Natural killer cell (primary cell): Measurements from ENCODE around the gene KAT5. TPM values are rescaled to one million over a fixed set of nuclear protein-coding genes. Genes with fewer than 3 reads are reported as not detected.

Experiments used
- total RNA-seq, 4 donors: library from RNA; stranded (reverse); fragments of 120-200 nt in 1 of 4; gene quantifications; one replicate each; pipeline versions ENCODE4 v1.2.3 to v1.2.4, GENCODE V29; 2013 to 2022

Gene KAT5
- total RNA-seq, 3 donors from 2014 or later (not counting 1 experiment from before 2014, with no cell fraction given), result 140 to 155 (median 146) TPM

Other genes starting within 250 kb of the KAT5 start
- over 10,000 TPM; 32,911 to 36,726 (median 33,502) TPM for gene MALAT1, start 213.2 kb upstream of the KAT5 start, total RNA-seq
- gene SCYL1, start 187.2 kb upstream of the KAT5 start, total RNA-seq, result 10 to 100 TPM; 61.7 to 79.9 (median 71.3) TPM
- gene LTBP3, start 153.9 kb upstream of the KAT5 start, total RNA-seq, result 100 to 1,000 TPM; 121 to 155 (median 140) TPM
- gene ZNRD2, start 141.8 kb upstream of the KAT5 start, total RNA-seq, result 10 to 100 TPM; 40.9 to 64.1 (median 60.0) TPM
- gene FAM89B, start 139.7 kb upstream of the KAT5 start, total RNA-seq, result 10 to 100 TPM; 41.4 to 52.4 (median 44.6) TPM
- 100 to 1,000 TPM; 129 to 137 (median 135) TPM for gene EHBP1L1, start 136.2 kb upstream of the KAT5 start, total RNA-seq
- 10 to 100 TPM in 1 of 3 donors, 1 to 10 TPM in 2; 6.3 to 11.2 (median 7.1) TPM for gene KCNK7, start 116.5 kb upstream of the KAT5 start, total RNA-seq
- gene MAP3K11, start 98.0 kb upstream of the KAT5 start, total RNA-seq, result 10 to 100 TPM; 85.3 to 94.5 (median 94.0) TPM
- gene PCNX3, start 96.5 kb upstream of the KAT5 start, total RNA-seq, result 100 to 1,000 TPM; 101 to 105 (median 102) TPM
- 100 to 1,000 TPM; 520 to 776 (median 743) TPM for gene SIPA1, start 74.2 kb upstream of the KAT5 start, total RNA-seq
- gene RELA, start 49.3 kb upstream of the KAT5 start, total RNA-seq, result 100 to 1,000 TPM; 319 to 380 (median 338) TPM
- gene RNASEH2C, start 8.5 kb downstream of the KAT5 start, total RNA-seq, result 10 to 100 TPM; 34.6 to 45.6 (median 38.5) TPM
- gene AP5B1, start 68.7 kb downstream of the KAT5 start, total RNA-seq, result 10 to 100 TPM; 13.9 to 22.5 (median 21.3) TPM
- under 1 TPM in 2 of 3 donors, not detected in 1; 0.11 to 0.12 TPM for gene OVOL1, start 74.8 kb downstream of the KAT5 start, total RNA-seq
- 1 to 10 TPM in 1 of 3 donors, under 1 TPM in 2; 0.31 to 2.0 (median 0.54) TPM for gene SNX32, start 121.7 kb downstream of the KAT5 start, total RNA-seq
- 1,000 to 10,000 TPM; 1,035 to 1,220 (median 1,095) TPM for gene CFL1, start 145.9 kb downstream of the KAT5 start, total RNA-seq
- gene MUS81, start 148.2 kb downstream of the KAT5 start, total RNA-seq, result 10 to 100 TPM; 71.6 to 93.4 (median 73.6) TPM
- 10 to 100 TPM in 1 of 3 donors, 1 to 10 TPM in 2; 6.1 to 13.0 (median 9.8) TPM for gene EFEMP2, start 160.5 kb downstream of the KAT5 start, total RNA-seq
- gene CTSW, start 167.6 kb downstream of the KAT5 start, total RNA-seq, result 1,000 to 10,000 TPM in 1 of 3 donors, 100 to 1,000 TPM in 2; 765 to 1,016 (median 976) TPM
- 10 to 100 TPM; 36.5 to 47.9 (median 45.7) TPM for gene FIBP, start 176.2 kb downstream of the KAT5 start, total RNA-seq
- gene CCDC85B, start 178.4 kb downstream of the KAT5 start, total RNA-seq, result 10 to 100 TPM; 22.6 to 36.1 (median 24.1) TPM
- gene FOSL1, start 188.1 kb downstream of the KAT5 start, total RNA-seq, result 1 to 10 TPM; 3.4 to 9.0 (median 6.8) TPM
- 10 to 100 TPM; 19.9 to 28.3 (median 20.7) TPM for gene C11orf68, start 206.8 kb downstream of the KAT5 start, total RNA-seq
- gene DRAP1, start 207.2 kb downstream of the KAT5 start, total RNA-seq, result 100 to 1,000 TPM; 114 to 115 (median 115) TPM
- gene TSGA10IP, start 233.2 kb downstream of the KAT5 start, total RNA-seq, result not detected
- 100 to 1,000 TPM; 103 to 123 (median 115) TPM for gene SART1, start 249.5 kb downstream of the KAT5 start, total RNA-seq